ENCODE measurements around the gene GORASP2. TPM values are rescaled to one million over a fixed set of nuclear protein-coding genes. Genes with fewer than 3 reads are reported as not detected.

The GORASP2 gene
- total RNA-seq, 1 donor from 2014 or later = 34.2 TPM

- H3K36me3 ChIP-seq (ENCODE audit: control insufficient read depth, insufficient read depth, low read length) = peaks cover 2% of the 10 kb centered on the region
- no peaks in the 10 kb centered on the region for H3K27me3 ChIP-seq (ENCODE audit: control insufficient read depth, insufficient read depth, low read length)
- FAIRE-seq = no peak
- no peak for TF ChIP-seq CTCF (IDR thresholded peaks at IDR 0.05; ENCODE audit: insufficient read depth, low read length, severe bottlenecking)
- no peak overlapping the region for H3K4me3 ChIP-seq (ENCODE audit: low read depth, low read length)
- no peak for DNase-seq (ENCODE audit: low read depth)
Observed at GRCh38 chr2:170999654-171000053, 70.6 kb downstream of the GORASP2 start.

- TF ChIP-seq CTCF (IDR thresholded peaks at IDR 0.05; ENCODE audit: insufficient read depth, low read length, severe bottlenecking) = no peak
- Histone ChIP-seq H3K27me3 (ENCODE audit: control insufficient read depth, insufficient read depth, low read length) (no peaks in the 10 kb centered on the region), H3K4me3 (ENCODE audit: low read depth, low read length) (no peak overlapping the region), H3K36me3 (ENCODE audit: control insufficient read depth, insufficient read depth, low read length) (peaks cover 2% of the 10 kb centered on the region)
- FAIRE-seq (no peak), DNase-seq (ENCODE audit: low read depth) (no peak)
Observed at GRCh38 chr2:171004363-171004762, 75.3 kb downstream of the GORASP2 start.

GRCh38 chr2:171004833-171005232 lies 75.8 kb downstream of the GORASP2 start:
- H3K27me3 ChIP-seq (ENCODE audit: control insufficient read depth, insufficient read depth, low read length) = no peaks in the 10 kb centered on the region
- DNase-seq (ENCODE audit: low read depth) = no peak
- no peak overlapping the region for H3K4me3 ChIP-seq (ENCODE audit: low read depth, low read length)
- no peak for TF ChIP-seq CTCF (IDR thresholded peaks at IDR 0.05; ENCODE audit: insufficient read depth, low read length, severe bottlenecking)
- FAIRE-seq = no peak
- peaks cover 2% of the 10 kb centered on the region for H3K36me3 ChIP-seq (ENCODE audit: control insufficient read depth, insufficient read depth, low read length)

- TF ChIP-seq CTCF (IDR thresholded peaks at IDR 0.05; ENCODE audit: insufficient read depth, low read length, severe bottlenecking) = no peak
- Histone ChIP-seq H3K4me3 (ENCODE audit: low read depth, low read length) (no peak overlapping the region), H3K36me3 (ENCODE audit: control insufficient read depth, insufficient read depth, low read length) (peaks cover 2% of the 10 kb centered on the region), H3K27me3 (ENCODE audit: control insufficient read depth, insufficient read depth, low read length) (no peaks in the 10 kb centered on the region)
- DNase-seq (ENCODE audit: low read depth) (no peak), FAIRE-seq (no peak)
Observed at GRCh38 chr2:171008550-171009205, 79.6 kb downstream of the GORASP2 start.

GRCh38 chr2:171009386-171009785 lies 80.3 kb downstream of the GORASP2 start:
- no peak for TF ChIP-seq CTCF (IDR thresholded peaks at IDR 0.05; ENCODE audit: insufficient read depth, low read length, severe bottlenecking)
- Histone ChIP-seq H3K4me3 (ENCODE audit: low read depth, low read length) (no peak overlapping the region), H3K27me3 (ENCODE audit: control insufficient read depth, insufficient read depth, low read length) (no peaks in the 10 kb centered on the region), H3K36me3 (ENCODE audit: control insufficient read depth, insufficient read depth, low read length) (peaks cover 2% of the 10 kb centered on the region)
- FAIRE-seq = no peak
- no peak for DNase-seq (ENCODE audit: low read depth)

- no peak for FAIRE-seq
- no peak for TF ChIP-seq CTCF (IDR thresholded peaks at IDR 0.05; ENCODE audit: insufficient read depth, low read length, severe bottlenecking)
- no peaks in the 10 kb centered on the region for H3K27me3 ChIP-seq (ENCODE audit: control insufficient read depth, insufficient read depth, low read length)
- no peak for DNase-seq (ENCODE audit: low read depth)
- no peak overlapping the region for H3K4me3 ChIP-seq (ENCODE audit: low read depth, low read length)
- H3K36me3 ChIP-seq (ENCODE audit: control insufficient read depth, insufficient read depth, low read length) = peaks cover 3% of the 10 kb centered on the region
Observed at GRCh38 chr2:171013851-171014250, 84.8 kb downstream of the GORASP2 start.
